ENCODE data around the gene SEPHS1.
A peak's percentile ranks its signal among the peaks of the same experiment; 100 is the strongest.
"Not testable (repeated sequence)": the region's sequence is repeated elsewhere in the genome, so short reads cannot be mapped to it uniquely, and the experiment has no call there.

SEPHS1 gene, protein sequence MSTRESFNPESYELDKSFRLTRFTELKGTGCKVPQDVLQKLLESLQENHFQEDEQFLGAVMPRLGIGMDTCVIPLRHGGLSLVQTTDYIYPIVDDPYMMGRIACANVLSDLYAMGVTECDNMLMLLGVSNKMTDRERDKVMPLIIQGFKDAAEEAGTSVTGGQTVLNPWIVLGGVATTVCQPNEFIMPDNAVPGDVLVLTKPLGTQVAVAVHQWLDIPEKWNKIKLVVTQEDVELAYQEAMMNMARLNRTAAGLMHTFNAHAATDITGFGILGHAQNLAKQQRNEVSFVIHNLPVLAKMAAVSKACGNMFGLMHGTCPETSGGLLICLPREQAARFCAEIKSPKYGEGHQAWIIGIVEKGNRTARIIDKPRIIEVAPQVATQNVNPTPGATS

DNA sequence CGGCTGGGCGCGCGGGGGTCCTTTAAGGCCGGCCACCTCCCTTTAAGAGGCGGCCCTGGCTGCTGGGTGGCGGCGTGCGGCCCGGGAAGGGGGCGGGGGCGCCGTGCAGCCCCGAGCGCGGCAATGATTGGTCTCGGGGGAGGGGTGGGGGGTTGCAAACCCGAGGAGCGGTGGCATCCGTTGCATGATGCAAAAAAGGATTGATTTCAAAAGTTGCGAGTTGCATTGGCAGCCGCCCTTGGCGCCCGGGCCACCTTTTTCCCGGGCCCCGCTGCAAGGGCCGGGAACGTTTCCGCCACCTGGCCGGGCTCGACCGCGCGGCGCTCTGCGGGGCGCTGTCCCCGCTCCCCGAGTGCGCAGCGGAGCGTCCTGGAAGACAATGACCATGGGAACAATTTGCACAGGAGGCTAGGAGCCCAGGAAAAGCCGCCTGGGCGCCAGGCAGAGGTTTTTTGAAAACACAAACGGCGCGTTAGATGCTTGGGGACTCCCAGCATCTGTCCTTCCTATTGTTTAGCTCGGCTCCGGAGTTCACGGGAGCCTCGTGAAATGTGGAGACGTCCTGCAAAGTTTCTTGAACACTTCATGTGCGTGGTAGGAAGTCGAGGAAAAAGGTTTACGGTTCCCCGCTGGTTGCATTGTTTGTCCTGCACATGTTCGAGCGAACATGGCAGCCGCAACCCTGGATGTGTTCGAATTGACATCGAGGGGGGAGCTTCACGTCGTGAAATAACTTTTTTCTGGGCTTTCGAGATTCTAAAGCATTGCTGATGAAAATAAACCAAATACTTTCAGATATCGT is at the start of gene SEPHS1:
Gene SEPHS1 (minus strand): TSS at position 78 of the 802 bp plus-strand sequence. CDS start 3,343 bp downstream, outside the sequence.
- peak; percentile 77 to 79 for DNase-seq

DNA sequence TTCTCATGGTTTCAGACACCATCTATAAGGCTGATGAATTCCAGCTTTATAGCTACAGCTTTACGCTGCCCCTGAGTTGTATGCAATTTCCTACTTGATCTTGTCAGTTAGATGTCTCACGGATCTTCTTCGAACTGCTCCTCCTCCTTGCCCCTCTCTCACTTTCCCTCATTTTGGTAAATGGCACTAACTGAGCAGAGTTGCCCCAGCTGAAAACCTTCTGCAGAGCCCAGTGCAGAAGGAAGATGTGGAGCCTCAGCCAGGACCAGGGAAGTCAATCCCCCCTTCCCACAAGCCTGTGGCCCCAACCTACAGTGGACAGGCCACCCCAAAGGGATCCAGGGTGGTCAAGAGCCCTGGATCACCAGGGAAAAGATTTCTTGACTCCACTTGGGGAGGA is 49.0 kb upstream of the SEPHS1 start:
- DNase-seq, result no peak

DNA sequence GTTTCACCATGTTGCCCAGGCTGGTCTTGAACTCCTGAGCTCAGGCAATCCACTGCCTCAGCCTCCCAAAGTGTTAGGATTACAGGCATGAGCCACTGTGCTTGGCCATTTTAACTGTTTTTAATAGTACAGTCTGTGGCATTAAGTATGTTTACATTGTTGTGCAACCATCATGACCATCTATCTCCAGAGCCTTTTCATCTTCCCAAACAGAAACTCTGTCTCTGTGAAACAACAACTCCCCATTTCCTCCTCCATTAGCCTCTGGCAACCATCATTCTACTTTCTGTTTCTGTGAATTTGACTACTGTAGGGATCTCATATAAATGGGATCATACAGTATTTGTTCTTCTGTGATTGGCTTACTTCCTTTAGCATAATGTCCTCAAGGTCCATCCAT is 48.3 kb upstream of the SEPHS1 start:
- DNase-seq, result no peak

DNA sequence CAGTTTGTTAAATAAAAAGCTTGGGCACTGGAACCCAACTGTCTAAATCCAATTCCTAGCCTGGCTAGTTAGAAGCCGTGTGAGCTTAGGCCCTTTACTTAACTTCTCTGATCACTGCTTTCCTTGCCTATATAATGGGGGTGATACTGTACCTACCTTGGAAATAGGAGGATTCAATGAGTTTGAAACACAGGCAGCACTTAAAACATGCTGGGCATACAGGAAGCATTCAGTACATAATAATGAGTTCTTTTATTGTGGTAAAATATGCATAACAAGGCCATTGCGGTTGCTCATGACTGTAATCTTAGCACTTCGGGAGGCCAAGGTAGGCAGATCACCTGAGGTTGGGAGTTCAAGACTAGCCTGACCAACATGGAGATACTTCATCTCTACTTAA is 47.4 kb upstream of the SEPHS1 start:
- DNase-seq, result no peak

DNA sequence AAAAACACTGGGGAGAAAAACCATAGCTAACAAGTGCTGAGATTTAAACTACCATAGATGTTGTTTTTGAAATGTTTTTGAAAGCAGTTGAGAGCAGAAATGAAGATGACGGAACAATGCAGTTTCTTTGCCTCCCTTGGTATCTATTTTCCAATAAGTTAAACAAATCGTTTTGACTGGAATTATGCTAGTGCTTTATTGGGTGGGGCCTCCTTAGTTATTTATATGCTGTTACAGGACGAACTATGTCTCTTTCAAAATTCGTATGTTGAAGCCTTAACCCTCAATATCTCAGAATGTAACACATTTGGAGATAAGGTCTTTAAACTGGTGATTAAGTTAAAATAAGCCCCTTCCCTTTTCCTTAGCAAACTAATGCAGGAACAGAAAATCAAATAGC is 45.5 kb upstream of the SEPHS1 start:
- DNase-seq, result no peak

DNA sequence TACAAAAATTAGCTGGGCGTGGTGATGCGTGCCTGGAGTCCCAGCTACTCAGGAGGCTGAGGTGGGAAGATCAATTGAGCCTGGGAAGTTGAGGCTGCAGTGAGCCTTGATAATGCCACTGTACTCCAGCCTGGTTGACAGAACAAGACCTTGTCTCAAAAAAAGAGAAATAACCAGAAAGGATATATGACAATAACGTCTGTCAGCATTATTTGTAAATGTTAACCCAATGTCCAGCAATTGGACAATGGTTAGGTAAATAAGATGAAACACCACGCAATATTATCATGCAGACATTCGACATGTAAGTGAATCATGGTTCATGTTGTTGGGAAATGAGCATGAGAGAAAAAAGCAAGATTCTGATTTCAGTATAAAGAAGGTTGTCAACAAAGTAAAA is 44.6 kb upstream of the SEPHS1 start:
- no peak for DNase-seq

DNA sequence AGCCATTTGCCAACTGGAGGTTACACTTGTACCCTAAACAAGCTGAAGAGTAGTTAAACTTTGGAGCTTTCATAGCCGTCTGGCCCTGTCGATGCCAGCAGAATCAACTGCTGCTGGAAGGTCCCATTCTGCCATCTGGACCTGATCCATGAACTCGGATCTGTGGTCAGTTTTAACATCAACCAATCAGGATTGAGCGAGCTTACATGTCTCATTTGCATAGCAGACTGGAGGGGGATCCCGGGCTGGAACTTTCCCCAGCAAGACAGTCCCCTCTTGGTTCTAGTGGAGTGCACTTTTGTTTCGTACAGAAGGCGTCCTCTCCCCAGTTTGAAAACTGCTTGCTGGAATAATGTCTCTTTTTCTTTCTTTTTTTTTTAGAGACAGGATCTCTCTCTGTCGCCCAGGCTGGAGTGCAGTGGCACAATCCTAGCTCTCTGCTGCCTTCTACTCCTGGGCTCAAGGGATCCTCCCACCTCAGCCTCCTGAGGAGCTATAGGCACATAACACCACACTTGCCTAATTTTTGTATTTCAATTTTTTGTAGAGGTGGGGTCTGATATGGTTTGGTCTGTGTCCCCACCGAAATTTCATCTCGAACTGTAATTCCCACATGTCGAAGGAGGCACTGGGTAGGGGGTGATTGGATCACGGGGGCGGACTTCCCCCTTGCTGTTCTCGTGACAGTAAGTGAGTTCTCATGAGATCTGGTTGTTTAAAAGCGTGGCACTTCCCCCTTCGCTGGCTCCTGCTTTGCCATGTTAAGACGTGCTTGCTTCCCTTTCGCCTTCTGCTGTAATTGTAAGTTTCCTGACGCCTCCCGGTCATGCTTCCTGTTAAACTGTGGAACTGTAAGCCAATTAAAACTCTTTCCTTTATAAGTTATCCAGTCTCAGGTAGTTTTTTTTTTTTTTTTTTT is 42.8 kb upstream of the SEPHS1 start:
- no peak for DNase-seq

DNA sequence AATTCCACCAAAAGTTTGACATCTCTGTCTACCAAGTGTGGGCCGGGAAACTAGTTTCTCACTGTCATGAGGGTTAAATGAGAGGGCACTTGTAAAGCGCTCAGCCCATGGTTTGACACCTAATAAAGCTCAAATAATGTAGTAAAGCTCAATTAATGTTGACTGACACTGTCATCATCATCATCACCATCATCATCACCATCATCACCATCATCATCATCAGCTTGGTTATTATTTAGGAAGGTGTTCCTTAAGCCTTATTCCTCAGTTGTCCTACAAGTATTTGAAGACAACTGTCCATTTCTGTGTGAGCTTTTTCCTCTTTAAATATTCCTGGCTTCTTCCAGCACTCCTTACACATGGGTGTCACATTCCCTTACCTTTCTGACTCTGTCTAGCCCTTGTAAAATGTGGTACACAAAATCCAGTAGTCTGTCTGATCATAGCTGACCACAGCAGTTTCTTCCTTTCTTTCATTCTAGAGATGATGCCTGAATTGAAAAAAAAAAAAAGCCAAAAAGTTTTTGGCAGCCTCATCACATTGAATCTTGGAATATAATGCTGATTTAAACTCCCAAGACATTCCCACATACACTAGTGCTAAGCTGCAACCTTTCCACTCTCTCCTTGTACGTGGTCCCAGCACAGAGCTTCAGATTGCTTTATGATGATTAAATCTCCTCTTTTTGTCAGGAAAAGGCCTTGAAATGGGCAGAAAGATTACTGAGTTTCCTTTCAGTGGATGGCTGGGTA is 40.6 kb upstream of the SEPHS1 start:
- no peak for DNase-seq

DNA sequence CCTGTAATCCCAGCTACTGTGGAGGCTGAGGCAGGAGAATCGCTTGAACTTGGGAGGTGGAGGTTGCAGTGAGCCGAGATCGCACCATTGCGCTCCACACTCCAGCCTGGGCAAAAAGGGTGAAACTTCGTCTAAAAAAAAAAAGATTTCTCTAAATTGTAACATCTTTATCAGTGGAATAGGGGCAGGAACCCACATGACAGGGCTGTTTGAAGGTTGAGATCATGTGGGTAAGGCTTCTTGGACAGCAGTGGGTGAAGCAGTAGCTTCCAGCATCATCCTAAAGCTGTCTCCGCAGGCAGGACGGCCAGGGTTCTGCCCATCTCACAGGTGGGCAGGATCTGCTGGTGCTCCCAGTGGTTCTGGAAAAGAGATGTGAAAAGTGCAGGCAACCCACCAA is 37.9 kb upstream of the SEPHS1 start:
- DNase-seq, result no peak

DNA sequence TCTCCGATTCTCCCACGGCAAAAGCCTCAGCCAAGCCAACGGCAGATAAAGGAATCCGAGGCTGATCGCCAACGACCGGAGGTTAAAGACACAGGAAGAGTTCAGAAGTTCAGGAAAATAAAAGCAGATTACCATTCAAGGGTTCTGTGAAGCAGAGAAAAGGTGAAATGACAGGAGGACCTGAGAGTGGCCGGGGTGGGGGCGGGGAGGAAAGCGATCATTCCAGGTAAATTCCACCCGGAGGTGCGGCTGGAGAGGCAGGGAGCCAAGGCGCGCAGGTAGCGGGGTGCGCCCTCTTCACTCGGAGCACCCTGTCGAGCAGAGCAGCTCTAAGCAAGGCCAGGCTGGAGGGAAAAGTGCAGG is 35.3 kb upstream of the SEPHS1 start:
- DNase-seq, result no peak

DNA sequence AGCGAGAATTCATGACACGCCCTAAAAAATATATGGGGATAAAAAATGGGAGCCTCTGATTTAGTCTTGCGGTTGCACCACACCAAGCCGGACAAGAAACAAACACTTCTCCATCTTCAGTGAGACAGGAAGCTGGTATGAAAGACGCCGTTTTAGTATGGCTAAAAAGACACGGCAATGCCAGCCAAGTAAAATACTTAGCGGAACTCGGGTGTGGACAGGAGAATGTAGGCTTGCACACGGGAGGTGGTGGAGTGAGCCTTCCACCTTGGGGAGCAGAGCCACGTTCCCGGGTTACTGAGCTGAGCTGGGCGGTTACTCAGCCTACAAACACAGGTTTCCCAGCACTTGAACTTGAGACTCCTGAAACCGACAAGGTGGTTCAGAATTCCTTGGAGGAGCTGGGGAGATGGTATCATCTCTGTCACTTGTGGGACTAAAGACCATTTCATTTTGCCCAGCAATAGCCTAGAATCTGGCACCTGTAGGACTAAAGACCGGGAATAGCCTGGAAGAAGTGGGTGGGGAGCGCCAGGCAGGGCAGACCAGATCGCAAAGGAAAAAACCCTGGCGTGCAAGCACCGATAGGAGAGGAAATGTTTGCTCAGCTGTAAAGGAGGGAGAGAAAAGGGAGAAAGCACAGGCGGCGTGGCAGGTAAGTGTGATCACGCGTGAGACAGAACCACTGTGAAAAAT is 34.8 kb upstream of the SEPHS1 start:
- DNase-seq, result no peak

DNA sequence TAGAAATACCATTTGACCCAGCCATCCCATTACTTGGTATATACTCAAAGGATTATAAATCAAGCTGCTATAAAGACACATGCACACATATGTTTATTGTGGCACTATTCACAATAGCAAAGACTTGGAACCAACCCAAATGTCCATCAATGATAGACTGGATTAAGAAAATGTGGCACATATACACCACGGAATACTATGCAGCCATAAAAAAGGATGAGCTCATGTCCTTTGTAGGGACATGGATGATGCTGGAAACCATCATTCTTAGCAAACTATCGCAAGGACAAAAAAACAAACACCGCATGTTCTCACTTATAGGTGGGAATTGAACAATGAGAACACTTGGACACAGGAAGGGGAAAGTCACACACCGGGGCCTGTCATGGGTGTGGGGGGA is 31.0 kb upstream of the SEPHS1 start:
- not testable (repeated sequence) for DNase-seq

DNA sequence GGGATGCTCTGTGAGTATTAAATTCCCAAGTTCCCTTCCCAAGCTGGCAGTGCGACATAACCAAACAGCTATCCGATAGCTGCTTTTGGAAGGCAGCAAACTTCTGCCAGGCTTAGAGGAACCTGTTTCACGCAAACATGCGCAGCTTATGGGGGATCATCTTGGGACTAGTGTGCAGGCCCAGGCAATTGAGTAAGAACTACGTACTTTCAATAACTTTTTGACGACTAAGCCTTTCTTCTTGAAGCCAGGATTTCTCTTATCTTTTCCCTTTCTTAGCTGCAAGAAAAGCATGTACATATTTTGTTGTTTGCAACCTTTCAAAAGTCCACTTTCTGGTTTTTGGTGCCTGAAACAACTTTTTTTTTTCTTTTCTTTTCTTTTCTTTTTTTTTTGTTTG is 28.7 kb upstream of the SEPHS1 start:
- DNase-seq, result no peak

DNA sequence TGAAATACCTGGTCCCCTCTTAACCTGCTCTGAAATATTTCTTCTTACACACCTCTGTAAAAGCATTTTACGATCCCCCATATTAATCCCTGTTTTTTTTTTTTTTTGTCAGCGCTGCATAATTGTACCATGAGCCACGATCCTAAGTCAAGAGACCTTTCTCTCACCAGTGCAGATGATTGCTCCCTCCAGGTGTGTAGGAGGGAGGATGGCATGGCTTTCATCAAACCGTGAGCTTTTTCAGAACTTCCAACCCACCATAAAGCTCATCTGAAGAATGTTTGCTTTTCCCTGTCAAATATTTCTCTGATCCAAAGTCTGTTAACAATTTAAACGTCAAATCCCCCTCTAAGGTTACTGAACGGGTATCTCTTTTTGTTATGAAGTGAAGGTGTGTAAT is 28.2 kb upstream of the SEPHS1 start:
- no peak for DNase-seq

DNA sequence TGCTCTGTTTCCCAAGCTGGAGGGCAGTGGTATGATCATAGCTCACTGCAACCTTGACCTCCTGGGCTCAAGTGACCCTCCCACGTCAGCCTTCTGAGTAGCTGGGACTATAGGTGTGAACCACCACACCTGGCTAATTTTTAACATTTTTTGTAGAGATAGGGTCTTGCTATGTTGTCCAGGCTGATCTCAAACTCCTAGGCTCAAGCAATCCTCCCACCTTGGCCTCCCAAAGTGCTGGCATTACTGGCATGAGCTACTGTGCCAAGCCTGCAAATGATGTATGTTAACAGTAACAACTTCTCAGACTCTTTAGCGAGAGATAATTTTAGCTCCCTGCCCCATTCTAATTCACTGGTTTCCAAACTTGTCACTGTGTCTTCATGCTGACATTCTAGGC is 27.7 kb upstream of the SEPHS1 start:
- DNase-seq, result no peak

DNA sequence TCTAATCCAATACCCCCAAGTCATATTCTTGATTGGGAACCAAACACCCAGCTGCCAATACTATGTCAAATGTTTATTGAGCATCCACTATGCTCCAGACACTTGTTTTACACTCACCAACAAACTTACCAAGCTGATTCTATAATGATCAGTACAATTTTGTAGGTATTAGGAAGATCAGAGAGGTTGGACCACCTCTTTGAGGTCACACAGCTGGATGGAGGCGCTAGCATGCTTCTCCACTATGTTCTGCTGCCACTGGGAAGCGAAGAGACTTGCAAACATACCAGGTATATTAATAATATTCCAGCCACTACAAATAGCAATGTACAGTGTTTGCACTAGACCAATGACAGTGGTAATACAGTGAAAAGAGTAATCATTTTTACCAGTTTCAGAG is 25.6 kb upstream of the SEPHS1 start:
- no peak for DNase-seq

DNA sequence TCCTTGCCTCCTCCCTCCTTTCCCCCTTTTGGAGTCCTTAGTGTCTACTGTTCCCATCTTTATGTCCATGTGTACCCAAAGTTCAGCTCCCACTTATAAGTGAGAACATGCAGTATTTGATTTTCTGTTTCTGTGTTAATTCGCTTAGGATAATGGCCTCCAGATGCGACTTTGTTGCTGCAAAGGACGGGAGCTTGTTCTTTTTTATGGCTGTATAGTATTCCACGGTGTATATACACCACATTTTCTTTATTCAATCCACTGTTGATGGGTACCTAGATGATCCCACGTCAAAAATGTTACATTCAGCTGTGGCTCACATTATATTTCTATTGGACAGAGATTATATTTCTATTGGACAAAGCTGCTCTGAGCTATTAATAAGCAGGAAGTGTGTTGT is 24.4 kb upstream of the SEPHS1 start:
- DNase-seq, result no peak

DNA sequence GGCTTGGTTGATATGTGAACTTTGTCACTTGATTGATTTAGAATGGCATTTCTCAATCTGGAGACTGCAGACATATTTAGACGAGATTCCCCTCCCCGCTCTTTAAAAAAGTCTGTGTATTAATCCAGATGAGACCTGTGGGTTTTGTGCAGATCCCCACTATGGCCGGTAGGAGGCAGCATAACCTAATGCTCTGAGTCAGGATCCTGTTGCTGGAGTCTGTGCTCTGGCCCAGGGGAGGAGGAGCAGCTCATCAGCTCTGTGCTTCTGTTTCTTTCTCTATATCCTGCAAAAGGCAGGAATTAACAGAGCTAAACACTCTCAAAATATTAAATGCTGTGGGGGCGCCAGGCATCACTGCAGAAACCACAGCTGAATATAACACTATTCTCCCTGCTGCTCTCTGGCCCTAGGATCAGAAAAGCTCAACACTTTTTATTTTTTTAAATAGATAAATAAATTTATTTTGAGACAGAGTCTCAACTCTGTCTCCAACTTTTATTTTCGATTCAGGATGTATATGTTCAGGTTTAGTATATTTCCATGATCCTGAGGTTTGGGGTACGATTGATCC is 23.9 kb upstream of the SEPHS1 start:
- DNase-seq, result peak; percentile 35 to 57

DNA sequence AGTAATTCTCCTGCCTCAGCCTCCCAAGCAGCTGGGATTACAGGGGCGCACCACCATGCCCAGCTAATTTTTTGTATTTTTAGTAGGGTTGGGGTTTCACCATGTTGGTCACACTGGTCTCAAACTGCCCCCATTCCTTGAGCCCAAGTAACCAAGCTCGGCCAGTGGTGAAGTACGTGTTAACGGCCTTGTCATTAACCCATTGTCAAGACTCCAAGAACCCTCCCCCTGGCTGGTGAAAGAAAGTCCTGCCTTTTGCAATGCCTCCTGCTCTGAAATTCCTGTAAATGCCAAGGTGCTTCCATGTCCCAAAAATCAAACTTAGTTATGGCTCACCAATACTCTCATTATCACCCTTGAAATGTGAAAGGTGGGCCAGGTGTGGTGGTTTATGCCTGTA is 18.8 kb upstream of the SEPHS1 start:
- no peak for DNase-seq

DNA sequence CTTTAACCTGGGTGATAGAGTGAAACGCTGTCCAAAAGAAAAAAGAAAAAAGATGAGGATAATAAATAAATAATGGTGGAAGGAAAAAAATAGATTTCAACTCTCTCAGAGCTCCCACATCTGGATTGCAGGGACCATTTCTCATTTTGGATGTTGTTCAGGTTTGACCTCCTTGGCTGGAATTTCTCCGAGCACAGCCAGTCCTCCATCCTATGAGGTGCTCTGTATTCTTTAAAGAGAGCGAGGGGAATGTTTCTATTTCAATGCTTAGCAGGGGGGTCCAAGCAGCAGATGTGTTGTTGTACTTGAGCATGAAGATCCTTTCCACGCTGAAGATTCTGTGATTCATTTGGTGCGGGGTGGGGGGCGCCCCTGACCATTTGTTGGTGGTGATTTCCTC is 17.7 kb upstream of the SEPHS1 start:
- no peak for DNase-seq

DNA sequence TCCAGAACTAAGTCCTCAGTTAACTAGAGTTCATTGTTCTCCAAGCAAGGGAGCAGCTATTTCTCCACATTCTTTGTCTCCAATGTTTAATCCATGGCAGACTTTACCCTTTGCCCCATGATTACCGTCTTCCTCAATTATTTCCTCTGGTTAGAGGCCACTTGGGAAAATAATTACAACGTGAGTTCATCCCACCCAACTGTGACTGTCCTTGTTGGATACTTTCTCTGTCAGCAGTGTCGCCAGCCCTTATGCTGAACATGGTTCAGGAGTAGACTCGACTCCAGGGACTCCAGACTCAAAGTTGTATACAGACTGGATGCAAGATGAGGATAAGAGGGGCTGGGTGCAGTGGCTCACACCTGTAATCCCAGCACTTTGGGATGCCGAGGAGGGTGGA is 17.1 kb upstream of the SEPHS1 start:
- no peak for DNase-seq

DNA sequence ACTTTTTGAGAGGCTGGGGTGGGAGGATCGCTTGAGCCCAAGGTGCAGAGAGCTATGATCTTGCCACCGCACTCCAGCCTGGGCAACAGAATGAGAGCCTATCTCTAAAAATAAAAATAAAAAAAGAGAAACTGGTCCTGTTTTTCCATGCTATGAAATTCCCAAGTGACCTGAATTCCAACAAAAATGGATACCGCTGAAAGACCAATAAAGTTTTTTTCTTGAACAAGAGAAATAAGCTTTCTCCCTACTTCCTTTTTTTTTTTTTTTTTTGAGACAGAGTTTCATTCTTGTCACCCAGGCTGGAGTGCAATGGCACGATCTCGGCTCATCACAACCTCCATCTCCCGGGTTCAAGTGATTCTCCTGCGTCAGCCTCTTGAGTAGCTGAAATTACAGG is 12.5 kb upstream of the SEPHS1 start:
- DNase-seq, result no peak

All from stimulated activated CD4-positive, alpha-beta T cell treated with anti-CD3 and anti-CD28 coated beads, Interleukin-4, amount 100 ng/mL, for 4 hours (primary cell).